OCI-LY3 (cell line): ENCODE results near the gene TAAR8.

Experiments
- EZH2phosphoT487 ChIP-seq: fragments of 200-600 bp; shearing (Covaris generic); IDR thresholded peaks from 2 replicates; pipeline ENCODE4 v1.6.1; 2018; ENCODE audit warnings: antibody characterized with exemption, mixed run types, low read depth
- TF ChIP-seq, protein P1 (sequence below): fragments of 200-600, 300-600 bp; sonication (generic); IDR thresholded peaks from 2 replicates; pipeline ENCODE4 v1.5.1; 2014; ENCODE audit warnings: antibody characterized with exemption, low read length, low read depth

DNA sequence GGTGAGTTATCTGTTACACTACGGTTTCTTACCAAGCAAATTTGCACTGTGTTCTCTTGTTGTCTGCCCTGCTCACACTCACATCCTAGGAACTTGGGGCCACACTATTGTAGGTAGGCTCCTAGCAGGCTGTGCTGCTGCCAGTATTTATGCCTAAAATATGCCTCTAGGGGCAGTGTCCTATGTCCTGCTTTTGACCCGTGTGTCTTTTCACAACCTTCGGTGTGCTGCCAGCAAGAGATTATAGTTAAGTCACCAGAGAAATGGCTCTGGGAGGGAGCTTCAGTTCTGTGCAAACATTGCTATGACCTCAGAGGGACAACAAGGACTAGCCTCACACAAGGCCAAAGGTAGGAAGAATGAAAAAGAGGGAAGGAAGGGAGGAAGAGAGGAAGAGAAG is 46.0 kb downstream of the TAAR8 start:
- TF ChIP-seq, protein P1, sequence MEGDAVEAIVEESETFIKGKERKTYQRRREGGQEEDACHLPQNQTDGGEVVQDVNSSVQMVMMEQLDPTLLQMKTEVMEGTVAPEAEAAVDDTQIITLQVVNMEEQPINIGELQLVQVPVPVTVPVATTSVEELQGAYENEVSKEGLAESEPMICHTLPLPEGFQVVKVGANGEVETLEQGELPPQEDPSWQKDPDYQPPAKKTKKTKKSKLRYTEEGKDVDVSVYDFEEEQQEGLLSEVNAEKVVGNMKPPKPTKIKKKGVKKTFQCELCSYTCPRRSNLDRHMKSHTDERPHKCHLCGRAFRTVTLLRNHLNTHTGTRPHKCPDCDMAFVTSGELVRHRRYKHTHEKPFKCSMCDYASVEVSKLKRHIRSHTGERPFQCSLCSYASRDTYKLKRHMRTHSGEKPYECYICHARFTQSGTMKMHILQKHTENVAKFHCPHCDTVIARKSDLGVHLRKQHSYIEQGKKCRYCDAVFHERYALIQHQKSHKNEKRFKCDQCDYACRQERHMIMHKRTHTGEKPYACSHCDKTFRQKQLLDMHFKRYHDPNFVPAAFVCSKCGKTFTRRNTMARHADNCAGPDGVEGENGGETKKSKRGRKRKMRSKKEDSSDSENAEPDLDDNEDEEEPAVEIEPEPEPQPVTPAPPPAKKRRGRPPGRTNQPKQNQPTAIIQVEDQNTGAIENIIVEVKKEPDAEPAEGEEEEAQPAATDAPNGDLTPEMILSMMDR, result peak; percentile 56
- TF ChIP-seq EZH2phosphoT487, result no peak
